Esophagus squamous epithelium (tissue), 4 donors: Measurements from ENCODE around the gene LRCH4.

ENCODE experiments used
- CTCF ChIP-seq, 6 experiments: fragments of 450-650 bp in 4 of 6; fragments of 200-600 bp in 2 of 6; sonication (generic) in 2 of 6; IDR thresholded peaks; one replicate each; pipeline ENCODE4 v1.5.1; 2016 to 2019; ENCODE audit warnings: antibody characterized with exemption in 6 of 6, mild to moderate bottlenecking in 4 of 6, moderate library complexity in 4 of 6
- POLR2A ChIP-seq, 4 donors: fragments of 450-650 bp; IDR thresholded peaks; one replicate each; pipeline ENCODE4 v1.6.1; 2017; ENCODE audit warnings: antibody characterized with exemption in 4 of 4, mild to moderate bottlenecking in 4 of 4, moderate library complexity in 3 of 4

DNA sequence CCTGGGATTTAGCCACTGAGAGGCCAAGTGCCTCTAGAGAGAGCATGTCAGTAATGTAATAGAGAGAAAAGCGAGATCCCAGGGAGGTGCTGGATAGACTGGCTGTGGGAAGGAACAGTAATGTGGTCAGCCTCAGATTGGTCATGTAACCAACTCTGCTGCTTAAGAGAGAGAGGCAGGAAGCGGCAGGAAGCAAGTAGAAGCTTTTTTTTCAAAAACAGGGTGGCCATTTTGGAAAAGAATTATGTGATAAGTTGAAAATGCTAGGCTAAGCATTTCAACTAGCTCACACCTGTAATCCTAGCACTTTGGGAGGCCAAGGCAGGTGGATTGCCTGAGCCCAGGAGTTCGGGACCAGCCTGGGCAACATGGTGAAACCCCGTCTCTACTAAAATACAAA is 12.5 kb upstream of the LRCH4 start:
- TF ChIP-seq CTCF (IDR thresholded peaks at IDR 0.05) (no peak), POLR2A (IDR thresholded peaks at IDR 0.05) (no peak)
